GM18951 (cell line): Measurements from ENCODE around the gene NOCT.
"Not testable (repeated sequence)": the region's sequence is repeated elsewhere in the genome, so short reads cannot be mapped to it uniquely, and the experiment has no call there.

Experiments used
- POLR2A ChIP-seq: IDR thresholded peaks from 4 replicates; pipeline ENCODE4 v1.6.1; 2011; ENCODE audit warnings: mild to moderate bottlenecking; ENCODE audit not compliant: insufficient read length, insufficient read depth; ENCODE audit errors: extremely low read depth
- in situ Hi-C: fragments of 300-500 bp; cut with MboI; formaldehyde crosslinking; loops from one replicate; pipeline ENCODE4 v1.12.0; 2022; ENCODE audit warnings: low sequenced_read_pairs, mixed read lengths, inconsistent platforms; ENCODE audit not compliant: unreplicated experiment

Gene NOCT

DNA sequence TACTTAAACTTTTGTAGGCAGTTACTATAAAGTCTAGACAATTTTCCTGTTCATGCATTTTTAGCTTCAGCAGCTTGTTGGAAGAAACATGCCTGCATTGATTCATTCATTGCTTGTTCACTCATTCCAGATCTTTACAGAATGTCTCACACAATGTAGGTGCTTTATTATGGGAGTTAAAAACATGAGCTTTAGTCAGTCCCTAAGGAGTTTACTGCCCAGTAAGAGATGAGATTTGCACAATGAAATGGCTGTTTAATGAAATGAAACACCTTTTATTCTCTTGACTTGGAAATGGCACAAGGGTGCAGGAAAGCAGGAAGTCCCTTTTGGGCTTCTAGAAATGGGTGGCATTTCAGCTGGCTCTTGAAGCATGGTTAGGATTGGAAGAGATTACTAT is 2.9 kb downstream of the NOCT start:
- TF ChIP-seq POLR2A, result no peak
- in situ Hi-C loops, result no loop called here

DNA sequence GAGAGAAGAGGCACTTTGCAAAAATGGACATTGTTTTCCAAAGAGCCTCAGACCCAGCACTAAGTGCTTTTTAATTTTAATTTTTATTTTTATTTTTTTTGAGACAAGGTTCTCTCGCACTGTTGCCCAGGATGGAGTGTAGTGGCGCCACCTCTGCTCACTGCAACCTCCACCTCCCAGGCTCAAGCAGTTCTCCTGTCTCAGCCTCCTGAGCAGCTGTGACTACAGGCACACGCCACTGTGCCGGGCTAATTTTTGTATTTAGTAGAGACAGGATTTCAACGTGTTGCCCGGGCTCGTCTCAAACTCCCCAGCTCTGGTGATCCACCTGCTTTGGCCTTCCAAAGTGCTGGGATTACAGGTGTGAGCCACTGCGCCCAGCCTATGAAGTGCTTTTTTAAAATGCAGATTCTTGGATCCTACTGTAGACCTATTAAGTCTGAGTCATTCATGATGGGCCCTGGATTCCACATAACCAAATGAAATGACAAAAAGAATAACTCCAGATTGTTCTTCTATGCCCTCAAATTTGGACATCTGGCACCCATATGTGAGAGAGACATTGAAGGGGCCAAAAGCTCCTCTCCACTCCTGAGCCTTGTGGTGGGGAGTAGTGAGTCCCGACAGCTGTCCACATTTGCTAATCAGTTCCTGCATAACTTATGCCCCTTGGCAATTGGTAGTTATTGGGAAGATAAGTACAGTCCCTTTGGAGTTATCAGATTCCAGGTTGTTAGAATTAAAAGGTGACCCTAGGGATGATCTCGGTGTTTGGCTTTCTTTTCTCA is 3.6 kb downstream of the NOCT start:
- no peak for TF ChIP-seq POLR2A
- in situ Hi-C loops, result no loop called here

DNA sequence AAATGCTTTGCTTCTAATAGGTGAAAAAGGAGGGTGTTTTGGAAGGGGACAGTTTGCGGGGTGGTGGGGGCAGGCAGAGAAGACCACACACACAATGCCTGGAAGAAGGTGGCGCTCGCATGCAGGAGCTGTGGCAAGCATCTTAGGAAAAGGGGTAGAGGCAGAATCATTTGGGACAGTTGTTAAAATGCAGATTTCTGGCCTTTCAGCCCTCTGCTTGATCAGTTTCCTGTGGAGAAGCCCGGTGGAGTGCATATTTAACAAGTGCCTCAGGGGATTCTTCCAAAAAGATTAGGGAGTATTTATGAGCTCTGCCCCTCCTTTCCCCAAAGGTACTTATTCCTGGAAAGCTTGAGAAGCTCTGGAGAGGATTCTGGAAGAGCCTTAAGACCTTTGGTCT is 4.8 kb downstream of the NOCT start:
- no peak for TF ChIP-seq POLR2A
- in situ Hi-C loops, result no loop called here

DNA sequence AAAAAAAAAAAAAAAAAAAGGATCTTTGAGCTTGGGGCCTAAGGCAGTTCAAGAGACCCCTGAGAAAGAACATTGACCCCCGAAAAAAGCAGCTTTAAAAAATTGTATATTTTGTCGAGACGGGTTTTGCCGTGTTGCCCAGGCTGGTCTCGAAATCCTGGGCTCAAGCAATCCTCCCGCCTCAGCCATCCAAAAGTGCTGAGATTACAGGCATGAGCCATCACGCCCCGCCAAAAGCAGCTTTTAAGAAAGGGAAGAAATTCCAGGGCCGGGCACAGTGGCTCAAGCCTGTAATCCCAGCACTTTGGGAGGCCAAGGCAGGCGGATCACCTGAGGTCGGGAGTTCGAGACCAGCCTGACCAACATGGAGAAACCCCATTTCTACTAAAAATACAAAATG is 5.5 kb downstream of the NOCT start:
- in situ Hi-C loops, result not testable (repeated sequence)

DNA sequence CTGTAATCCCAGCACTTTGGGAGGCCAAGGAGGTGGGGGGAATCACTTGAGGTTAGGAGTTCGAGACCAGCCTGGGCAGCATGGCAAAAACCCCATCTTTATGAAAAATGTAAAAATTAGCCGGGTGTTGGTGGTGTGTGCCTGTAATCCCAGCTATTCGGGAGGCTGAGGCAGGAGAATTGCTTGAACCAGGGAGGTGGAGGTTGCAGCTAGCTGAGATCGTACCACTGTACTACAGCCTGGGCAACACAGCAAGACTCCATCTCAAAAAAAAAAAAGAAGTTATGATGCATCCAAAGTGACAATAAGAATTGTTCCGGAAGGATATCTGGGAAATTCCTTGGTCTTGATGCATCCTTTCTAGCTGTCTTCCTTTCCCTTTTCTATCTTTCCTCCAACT is 7.3 kb downstream of the NOCT start:
- in situ Hi-C loops, result no loop called here

DNA sequence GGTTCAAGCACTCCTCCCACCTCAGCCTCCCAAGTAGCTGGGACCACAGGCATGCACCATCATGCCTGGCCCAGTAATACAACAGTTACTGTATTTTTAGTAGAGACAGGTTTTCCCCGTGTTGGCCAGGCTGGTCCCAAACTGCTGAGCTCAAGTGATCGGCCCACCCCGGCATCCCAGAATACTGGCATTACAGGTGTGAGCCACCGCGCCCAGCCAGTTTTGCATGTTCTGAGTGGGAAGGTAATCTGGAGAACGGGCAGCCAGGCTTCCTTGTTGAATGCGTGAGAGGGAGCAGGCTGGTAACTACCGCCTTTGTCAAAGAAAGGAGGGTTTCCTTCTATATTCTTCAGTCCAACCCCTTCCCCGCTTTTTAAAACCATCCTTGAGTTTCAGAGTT is 9.1 kb downstream of the NOCT start:
- no peak for TF ChIP-seq POLR2A
- in situ Hi-C loops, result no loop called here

More for the DNA sequence above, 7.3 kb downstream of the NOCT start:
- no peak for TF ChIP-seq POLR2A

DNA sequence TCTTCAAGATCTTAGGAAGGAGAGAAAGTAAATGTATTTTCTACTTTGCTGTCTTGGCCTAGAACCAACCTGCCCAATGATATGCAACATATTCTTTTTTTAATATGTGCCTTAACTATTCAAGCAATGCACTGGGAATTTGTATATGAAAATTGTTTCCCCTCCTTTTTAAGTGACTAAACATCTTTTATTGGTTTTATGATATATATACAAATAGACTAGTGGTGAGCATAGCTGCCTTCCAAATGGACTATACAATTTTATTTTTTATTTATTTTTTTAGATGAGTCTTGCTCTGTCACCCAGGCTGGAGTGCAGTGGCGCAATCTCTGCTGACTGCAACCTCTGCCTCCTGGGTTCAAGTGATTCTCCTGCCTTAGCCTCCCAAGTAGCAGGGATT is 10.3 kb downstream of the NOCT start:
- in situ Hi-C loops, result no loop called here
- no peak for TF ChIP-seq POLR2A

DNA sequence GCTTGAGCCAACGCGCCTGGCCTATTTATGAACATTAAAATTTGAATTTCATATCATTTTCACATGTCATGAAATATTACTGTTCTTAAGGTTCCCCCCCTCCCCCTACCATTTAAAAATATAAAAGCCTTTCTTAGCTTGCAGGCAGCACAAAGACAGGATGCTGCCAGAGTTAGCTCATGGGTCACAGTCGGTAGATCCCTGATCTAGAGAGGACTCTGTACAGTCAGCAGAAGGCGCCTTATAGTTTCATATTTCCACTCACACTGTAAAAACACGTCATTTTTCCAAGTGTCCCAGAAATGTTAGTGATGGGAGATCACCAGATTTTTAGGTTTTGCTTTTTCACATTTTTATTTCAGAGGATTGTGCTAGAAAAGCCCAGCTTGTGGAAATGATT is 12.2 kb downstream of the NOCT start:
- in situ Hi-C loops, result no loop called here
- TF ChIP-seq POLR2A, result no peak

DNA sequence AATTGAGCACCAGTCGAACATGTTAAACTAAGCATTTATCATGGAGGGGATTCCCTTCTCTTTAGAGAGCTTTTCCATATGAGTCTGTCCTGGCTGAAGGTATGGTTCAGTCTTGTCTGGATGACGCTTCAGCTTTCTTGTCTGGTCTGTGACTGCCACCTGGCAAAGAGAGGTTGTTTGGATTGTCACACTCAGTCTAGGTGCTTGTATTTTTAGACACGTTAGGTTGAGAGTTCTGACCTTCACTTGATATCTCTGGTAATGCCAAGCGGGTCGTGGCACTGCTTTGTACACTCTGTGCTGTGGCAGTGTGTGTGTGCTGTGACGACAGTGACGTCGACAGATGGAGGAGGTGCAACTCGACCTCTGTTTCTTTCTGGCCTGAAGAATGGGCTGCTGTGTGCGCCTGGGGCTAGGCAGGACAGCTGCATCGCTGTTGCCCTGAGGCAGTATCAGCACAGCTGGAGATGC is 12.6 kb downstream of the NOCT start:
- no peak for TF ChIP-seq POLR2A
- in situ Hi-C loops, result no loop called here

DNA sequence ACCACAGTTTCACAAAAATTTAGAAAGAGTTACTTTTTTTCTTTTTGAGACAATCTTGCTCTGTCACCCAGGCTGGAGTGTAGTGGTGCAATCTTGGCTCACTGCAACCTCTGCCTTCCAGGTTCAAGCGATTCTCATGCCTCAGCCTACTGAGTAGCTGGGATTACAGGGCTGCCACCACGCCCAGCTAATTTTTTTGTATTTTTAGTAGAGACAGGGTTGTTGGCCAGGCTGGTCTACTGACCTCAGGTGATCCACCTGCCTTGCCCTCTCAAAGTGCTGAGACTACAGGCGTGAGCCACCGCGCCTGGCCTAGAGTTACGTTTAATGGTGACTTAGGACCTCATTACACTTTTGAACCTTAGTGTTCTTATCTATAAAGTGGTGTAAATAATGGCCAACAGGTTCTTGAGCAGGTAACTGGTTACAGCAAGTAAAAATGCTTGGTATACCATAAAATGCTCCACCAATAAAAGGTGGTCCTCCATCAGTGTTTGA is 14.3 kb downstream of the NOCT start:
- in situ Hi-C loops, result not testable (repeated sequence)

DNA sequence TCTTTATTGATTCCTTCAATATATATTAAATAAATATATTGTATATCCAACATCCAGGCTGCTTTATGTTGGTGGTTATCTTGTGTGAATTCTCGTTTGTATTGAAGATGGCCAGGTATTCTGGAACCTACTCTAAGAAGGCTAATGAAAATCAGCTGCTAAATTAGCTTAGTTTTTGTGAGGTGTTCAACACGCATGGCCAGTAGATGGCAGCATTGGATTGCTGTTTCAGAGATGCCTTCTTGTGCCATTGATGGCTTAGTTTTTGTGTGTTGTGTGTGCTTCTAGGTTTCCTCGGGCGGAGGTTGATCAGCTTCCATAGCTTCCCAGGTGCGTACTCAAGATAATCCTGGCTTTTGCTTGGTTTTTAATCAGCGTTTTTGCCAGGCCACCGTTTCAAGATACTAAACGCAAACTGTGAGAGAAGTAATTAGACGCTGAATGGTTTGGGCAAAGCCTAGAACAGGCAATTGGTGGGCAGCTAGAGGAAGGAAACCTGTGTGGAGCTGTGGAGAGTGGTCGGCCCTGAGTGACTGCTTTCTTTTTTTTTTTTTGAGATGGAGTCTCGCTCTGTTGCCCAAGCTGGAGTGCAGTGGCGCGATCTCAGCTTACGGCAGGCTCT is 15.1 kb downstream of the NOCT start:
- in situ Hi-C loops, result no loop called here
- TF ChIP-seq POLR2A, result no peak

DNA sequence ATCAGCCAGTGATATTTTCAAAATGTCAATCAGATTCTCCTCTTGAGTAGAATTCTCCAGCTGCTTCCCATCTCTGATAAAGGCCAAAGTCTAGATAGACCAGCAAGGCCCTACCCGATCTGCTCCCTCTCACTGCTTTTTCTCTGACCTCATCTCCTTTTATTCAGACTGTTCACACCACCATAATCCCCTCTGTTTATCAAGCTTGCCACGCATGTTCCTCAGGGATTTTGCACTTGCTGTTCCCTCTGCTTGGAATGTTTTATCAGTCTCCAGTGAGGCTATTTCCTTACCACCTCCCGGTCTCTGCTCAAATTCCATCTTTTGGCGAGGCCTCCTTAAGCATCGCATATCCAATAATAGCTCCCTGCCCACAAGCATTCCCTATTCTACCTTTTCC is 20.1 kb downstream of the NOCT start:
- TF ChIP-seq POLR2A, result no peak
- in situ Hi-C loops, result no loop called here

DNA sequence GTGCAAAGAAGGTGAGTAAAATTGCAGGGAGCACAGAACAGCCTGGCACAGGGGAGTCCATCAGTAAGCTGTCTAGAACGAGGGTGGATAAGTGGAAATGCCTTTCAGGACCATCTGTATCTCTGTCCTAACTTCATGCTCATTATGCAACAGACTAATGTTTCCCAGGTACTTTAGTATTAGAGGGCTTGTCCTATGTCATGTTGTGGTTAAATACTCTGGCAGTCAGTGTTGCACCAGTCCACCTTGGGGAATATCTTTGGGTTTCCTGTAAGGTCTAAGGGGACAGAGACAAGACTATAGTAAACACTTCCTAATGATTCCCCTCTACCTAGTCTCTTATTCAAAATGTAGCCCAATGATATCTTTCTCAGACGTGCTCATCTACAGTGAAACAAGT is 21.3 kb downstream of the NOCT start:
- TF ChIP-seq POLR2A, result no peak
- in situ Hi-C loops, result no loop called here

DNA sequence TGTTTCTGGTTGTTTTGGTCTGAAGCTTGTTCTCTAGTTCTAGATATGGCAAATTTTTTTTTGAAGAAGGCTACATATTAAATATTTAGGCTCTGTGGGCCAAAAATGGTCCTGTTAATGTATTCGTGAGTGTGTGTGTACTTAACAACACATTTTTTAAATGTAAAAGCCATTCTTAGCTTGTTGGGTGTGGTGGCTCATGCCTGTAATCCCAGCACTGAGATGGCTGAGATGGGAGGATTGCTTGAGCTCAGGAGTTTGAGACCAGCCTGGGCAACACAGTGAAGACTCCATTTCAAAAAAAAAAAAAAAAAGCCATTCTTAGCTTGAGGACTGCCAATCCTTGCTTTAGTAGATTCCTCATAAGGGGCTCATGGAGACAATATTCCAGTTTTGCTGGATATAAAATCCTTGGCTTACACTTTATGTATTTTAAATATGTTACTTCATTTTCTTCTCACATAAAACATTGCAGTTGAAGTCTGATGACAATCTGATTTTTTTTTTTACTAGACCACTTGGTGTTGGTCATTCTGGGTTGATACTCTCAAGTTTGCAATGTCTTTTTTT is 23.4 kb downstream of the NOCT start:
- no peak for TF ChIP-seq POLR2A
- in situ Hi-C loops, result no loop called here
